Ecto neural progenitor cell (in vitro differentiated cells): ENCODE measurements around the gene NSG1.

ENCODE experiments used
- DNase-seq: peaks from one replicate; pipeline ENCODE4 v3.0.0-alpha.2; 2018; ENCODE audit warnings: low spot score

NSG1 gene

GRCh38 chr4:4396628-4397440 is 9.9 kb downstream of the NSG1 start:
- no peak for DNase-seq

GRCh38 chr4:4397441-4397819 is 10.5 kb downstream of the NSG1 start:
- DNase-seq, result no peak

GRCh38 chr4:4398430-4398829 is 11.5 kb downstream of the NSG1 start:
- DNase-seq, result no peak

DNA sequence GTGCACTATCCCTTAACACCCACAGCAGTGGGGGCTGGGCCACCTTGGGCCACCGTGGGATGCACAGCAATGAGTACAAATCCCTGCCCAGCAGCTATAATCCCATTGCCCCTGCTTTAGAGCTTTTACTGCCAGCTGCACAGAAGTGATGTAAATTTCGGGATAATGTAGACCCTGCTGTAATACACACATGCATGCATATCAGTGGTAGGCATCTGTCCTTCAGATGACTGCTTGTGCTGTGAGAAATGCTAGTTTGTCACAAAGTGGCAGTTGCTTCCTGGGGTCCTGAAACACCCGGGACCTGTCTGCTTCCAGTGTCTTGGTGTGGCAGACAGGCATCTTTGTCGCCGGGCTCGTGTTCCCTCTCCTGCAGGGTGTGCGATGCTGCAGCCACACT is 14.1 kb downstream of the NSG1 start:
- no peak for DNase-seq

GRCh38 chr4:4402966-4403365 is 16.1 kb downstream of the NSG1 start:
- DNase-seq, result no peak

DNA sequence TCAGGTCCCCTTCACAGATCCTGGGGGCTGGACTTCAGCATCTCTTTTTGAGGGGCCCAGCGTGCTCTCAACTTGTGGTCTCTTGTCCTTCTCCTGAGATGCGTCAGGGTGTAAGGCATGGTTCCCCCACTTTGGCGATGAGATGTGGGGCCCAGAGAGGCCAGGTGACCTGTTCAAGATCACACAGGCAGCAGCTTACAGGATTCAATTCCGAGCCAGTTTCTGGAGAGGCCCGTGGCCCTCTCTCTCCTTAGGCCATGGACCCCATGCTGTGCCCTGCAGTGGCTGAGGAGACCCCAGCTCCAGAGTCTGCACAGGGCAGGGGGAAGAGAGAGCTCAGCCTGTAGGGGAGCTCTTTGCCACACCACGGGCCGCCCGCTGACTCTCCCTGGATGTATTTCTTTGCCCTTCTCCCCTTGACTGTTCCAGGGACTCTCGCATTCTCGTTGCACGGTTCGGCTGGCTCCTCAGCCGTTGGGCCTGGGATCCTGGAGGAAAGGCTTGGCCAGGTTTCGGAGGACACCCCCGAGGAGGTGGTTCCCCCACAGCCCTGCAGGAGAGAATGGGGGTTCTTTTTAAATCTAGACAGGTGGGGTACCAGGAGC is 18.6 kb downstream of the NSG1 start:
- no peak for DNase-seq

- DNase-seq, result no peak
Observed at GRCh38 chr4:4406455-4407298, 19.8 kb downstream of the NSG1 start.

- no peak for DNase-seq
Observed at GRCh38 chr4:4407299-4408131, 20.6 kb downstream of the NSG1 start.

GRCh38 chr4:4408132-4408523 is 21.2 kb downstream of the NSG1 start:
- no peak for DNase-seq

- no peak for DNase-seq
Observed at GRCh38 chr4:4408576-4409335, 21.9 kb downstream of the NSG1 start.

DNA sequence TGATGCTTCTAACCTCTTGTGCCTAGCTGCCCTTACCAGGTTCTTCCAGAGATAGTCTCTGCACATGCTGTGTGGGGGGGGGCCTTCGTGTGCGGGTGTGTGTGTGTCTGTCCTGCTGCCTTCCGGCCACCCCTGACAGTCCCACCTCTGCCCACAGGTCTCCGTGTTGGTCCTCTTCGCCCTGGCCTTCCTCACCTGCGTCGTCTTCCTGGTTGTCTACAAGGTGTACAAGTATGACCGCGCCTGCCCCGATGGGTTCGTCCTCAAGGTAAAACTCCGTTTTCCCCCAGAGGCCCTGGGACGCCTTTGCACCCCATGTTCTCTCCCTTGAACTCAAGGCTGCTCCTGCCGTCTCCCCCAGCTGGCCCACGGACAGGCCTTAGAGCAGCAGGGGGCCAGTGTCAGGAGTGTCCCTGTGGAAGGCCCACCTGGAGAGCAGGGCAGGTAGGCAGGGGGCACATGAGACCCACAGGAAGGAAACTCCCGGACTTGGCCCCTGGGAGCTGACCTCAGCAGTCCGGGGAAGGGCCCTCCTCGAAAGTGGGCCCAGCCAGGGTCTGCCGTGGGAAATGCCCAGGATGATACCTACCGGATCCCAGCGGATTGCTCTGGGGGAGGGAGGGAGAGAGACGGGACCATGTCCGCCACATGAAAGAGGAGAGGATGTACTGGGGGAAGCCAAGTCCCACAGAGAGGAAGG is 22.7 kb downstream of the NSG1 start:
- no peak for DNase-seq

DNA sequence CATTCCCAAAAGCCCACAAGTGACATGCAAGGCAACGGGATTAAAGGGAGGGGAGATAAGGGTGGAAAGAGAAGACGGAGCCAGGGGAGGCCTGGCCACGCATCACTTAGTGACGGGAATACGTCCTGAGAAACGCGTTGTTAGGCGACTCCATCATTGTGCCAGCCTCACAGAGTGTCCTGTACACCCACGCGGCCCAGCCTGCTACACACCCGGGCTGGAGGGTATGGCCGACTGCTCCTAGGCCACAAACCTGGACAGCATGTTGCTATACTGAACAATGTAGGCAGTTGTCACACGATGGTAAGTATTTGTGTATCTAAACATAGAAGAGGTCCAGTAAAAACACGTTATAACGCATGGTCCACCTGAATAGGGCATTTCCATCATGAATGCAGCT is 23.4 kb downstream of the NSG1 start:
- no peak for DNase-seq

GRCh38 chr4:4411906-4412305 is 25.0 kb downstream of the NSG1 start:
- no peak for DNase-seq

DNA sequence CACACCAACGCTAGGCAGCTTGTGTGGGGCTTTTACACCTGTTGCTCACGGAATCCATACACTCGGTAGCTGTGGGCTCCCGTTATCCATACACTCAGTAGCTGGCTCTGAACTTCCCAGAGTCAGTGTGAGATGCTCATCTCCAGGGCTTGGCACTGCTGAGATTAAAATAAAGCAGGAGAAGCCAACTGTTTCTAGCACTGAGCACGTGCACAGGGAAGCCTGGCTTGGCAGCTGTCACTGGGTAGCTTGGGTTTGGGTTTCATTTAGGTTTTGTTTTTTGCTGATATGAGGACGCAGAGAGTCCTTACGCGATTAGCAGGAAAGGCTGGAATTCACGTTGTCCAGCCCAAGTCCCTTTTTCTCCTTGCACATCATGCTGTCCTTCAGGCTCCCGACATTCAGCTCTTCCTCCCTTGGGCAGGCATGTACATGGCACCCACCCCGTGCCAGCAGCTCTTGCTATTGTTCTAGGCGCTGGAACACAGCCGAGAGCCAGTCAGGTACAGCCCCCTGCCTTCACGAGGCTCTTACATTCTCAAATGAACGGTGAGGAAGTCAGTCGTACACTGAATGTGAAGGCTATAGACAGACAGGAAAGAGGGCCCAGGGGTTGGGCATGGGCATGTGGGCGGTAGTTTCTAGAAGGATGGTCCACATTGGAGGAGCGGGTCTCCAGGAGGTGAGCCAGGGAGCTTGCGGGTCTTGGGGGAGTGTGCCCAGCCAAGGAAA is 25.9 kb downstream of the NSG1 start:
- no peak for DNase-seq

DNA sequence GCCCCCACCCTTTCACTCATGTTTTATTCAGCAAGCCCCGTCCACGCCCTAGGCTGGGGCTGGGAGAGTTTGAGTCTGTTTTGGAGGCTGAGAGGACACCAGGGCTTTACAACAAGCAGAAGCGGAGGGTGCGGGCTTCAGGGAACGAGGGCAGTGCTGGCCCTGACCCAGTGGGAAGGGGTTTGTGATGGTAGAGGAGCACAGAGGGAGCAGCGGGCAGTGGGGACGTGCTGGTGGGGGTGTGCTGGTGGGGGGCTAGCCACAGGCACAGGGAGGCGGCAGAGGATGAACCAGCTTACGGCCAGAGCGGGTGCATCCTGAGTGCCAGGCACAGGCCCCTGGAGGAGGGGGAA is 26.4 kb downstream of the NSG1 start:
- no peak for DNase-seq

DNA sequence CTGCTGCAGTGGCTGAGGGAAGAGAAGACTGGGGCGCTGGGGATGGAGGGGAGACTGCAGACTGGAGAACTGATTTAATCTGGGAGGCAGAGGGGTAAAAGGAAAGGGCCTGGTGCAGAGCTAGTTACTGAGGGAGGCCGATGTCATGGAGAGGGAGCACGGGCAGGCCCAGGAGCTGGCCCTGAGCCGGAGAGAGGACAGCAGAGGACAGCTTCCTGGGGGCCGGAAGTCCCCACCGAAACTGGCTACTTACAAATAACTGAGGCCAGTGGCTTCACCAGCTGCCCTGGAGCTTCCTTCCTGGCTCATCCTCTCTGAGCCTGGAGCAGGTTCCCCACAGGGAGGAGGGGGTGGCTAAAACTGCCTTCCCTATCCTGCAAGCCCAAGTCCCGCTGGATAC is 26.9 kb downstream of the NSG1 start:
- DNase-seq, result no peak

DNA sequence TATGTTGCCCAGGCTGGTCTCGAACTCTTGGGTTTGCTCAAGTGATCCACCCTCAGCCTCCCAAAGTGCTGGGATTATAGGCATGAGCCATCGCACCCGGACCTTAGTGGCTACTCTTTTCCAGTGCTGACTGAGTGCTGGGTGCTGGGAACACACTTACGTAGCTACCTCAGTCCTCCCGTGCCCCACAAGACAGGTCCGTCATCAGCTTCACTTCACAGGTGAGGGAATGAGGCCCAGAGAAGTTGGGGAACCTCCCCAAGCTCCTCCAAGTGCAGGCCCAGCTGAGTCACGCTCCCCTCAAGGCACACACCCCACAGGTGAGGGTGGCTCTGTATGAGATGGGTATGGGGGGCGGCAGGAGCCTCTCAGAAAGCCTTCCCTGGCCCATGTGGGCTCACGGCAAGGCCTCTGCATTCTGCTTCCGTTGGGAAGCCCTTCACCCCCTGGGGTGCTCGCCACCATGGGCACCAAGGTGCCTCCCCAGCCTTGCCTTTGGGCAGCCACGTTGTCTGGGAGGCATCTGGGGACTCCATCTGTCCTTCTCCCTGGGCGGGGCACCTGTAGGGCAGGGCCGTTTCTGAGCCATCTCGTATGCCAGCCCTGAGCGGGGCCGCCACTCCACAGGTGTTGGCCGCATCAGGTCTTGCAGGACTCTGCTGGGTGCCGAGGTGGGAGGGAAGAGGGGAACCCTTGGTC is 28.4 kb downstream of the NSG1 start:
- no peak for DNase-seq

GRCh38 chr4:4415806-4416805 is 29.2 kb downstream of the NSG1 start:
- DNase-seq, result no peak
